ENCODE measurements around the gene GBX2. TPM values are rescaled to one million over a fixed set of nuclear protein-coding genes. Genes with fewer than 3 reads are reported as not detected.

The GBX2 gene
- total and polyA plus RNA-seq, 2 experiments from 2014 or later: 0.99 to 1.3 TPM

GRCh38 chr2:236176951-236177350 lies 8.8 kb upstream of the GBX2 start:
- Mint-ChIP-seq H3K27me3 (ENCODE audit: insufficient read depth, low read depth, poor library complexity) (peaks cover 75% of the 10 kb centered on the region), H3K9me3 (no peaks in the 10 kb centered on the region; the same call in 2 of the 3 replicates), H3K4me1 (peaks cover 56% of the 10 kb centered on the region), H3K36me3 (ENCODE audit: low read depth) (no peaks in the 10 kb centered on the region), H3K27ac (no peak overlapping the region), H3K4me3 (no peak overlapping the region)
- DNase-seq (ENCODE audit: low spot score): no peak
- Histone ChIP-seq H3K4me3 (no peak overlapping the region), H3K36me3 (ENCODE audit: insufficient read depth) (no peaks in the 10 kb centered on the region), H3K4me1 (ENCODE audit: insufficient read depth) (peaks cover 50% of the 10 kb centered on the region), H3K79me2 (replicated peaks; ENCODE audit: insufficient read depth) (no peaks in the 10 kb centered on the region), H3F3A (replicated peaks; ENCODE audit: low read depth) (peaks cover 13% of the 10 kb centered on the region; the same call in 1 of the 2 replicates), H4K20me1 (replicated peaks; ENCODE audit: insufficient read depth) (peaks cover 3% of the 10 kb centered on the region; the same call in 1 of the 2 replicates), H3K27ac (ENCODE audit: low read depth) (no peak overlapping the region), H3K27me3 (ENCODE audit: insufficient read depth) (peaks cover 86% of the 10 kb centered on the region), H3K9me2 (ENCODE audit: insufficient read depth) (no peaks in the 10 kb centered on the region), H3K4me2 (no peak overlapping the region), H2AFZ (no peak overlapping the region)
- ATAC-seq: no peak
- TF ChIP-seq ZNF331 (CRISPR knock-in tag; IDR thresholded peaks at IDR 0.05; ENCODE audit: low read depth) (no peak), STAT1 (IDR thresholded peaks at IDR 0.05; ENCODE audit: unreplicated experiment) (no peak), ZNF114 (CRISPR knock-in tag; IDR thresholded peaks at IDR 0.05) (no peak), NANOG (IDR thresholded peaks at IDR 0.05; ENCODE audit: borderline replicate concordance) (no peak), CREB1 (CRISPR knock-in tag; IDR thresholded peaks at IDR 0.05; ENCODE audit: low read depth) (no peak), JUNB (IDR thresholded peaks at IDR 0.05; ENCODE audit: unreplicated experiment) (no peak), ETS1 (IDR thresholded peaks at IDR 0.05) (no peak), REST (IDR thresholded peaks at IDR 0.05; ENCODE audit: unreplicated experiment) (no peak), CTCF (conservative IDR thresholded peaks at IDR 0.05; ENCODE audit: low read depth in 2 of 2) (no peak), EZH2 (IDR thresholded peaks at IDR 0.05; ENCODE audit: low read depth, unreplicated experiment) (no peak), ZNF462 (CRISPR knock-in tag; IDR thresholded peaks at IDR 0.05) (no peak), EZH2phosphoT487 (IDR thresholded peaks at IDR 0.05; ENCODE audit: unreplicated experiment) (no peak), POLR2AphosphoS5 (IDR thresholded peaks at IDR 0.05; ENCODE audit: low read depth) (no peak)
